HCT116 (cell line): ENCODE data around the gene SHC4. TPM values are rescaled to one million over a fixed set of nuclear protein-coding genes. Genes with fewer than 3 reads are reported as not detected.

Experiments used
- ATAC-seq: fragments of 200-7000 bp; cut with Tn5 transposase; 2 replicates; pipeline ENCODE4 v1.9.1; 2020; ENCODE audit warnings: mild to moderate bottlenecking, moderate library complexity
- BruUV-seq: library from RNA; stranded (reverse); fragments of 400-500 nt; replicated peaks from 2 replicates; lab custom pipeline; 2021; lab: Mats Ljungman, UMichigan
- CTCF ChIA-PET: fragments of 300-600 bp; sonication (Branson Sonifier 250); formaldehyde crosslinking; loops from one replicate; lab custom pipeline; 2021; ENCODE audit warnings: antibody characterized with exemption; lab: Charles Lee
- POLR2A ChIA-PET: fragments of 300-600, 350-600 bp; sonication (Branson Sonifier 250); formaldehyde crosslinking; loops from one replicate; lab custom pipeline; 2021; ENCODE audit warnings: antibody characterized with exemption; lab: Charles Lee
- RAD21 ChIA-PET, 2 experiments: fragments of 300-600 bp; sonication (Branson Sonifier 250); formaldehyde crosslinking; loops; one replicate each; lab custom pipeline; 2023; ENCODE audit warnings: low total read pairs in 2 of 2; ENCODE audit not compliant: uncharacterized antibody in 2 of 2, unreplicated experiment in 2 of 2, low non-redundant PET in 1 of 2; lab: Charles Lee
- DNase-seq: peaks from one replicate; pipeline ENCODE4 v3.0.0-alpha.2; 2010; ENCODE audit warnings: low read depth, low spot score
- H2AFZ ChIP-seq: fragments of 200-600 bp; shearing (Covaris generic), sonication (generic); 2 replicates; pipeline ENCODE4 v1.6.1; 2017; ENCODE audit warnings: low read depth, mixed run types, mixed read lengths, antibody characterized with exemption, low read length; ENCODE audit not compliant: poor library complexity, severe bottlenecking
- H3K27ac ChIP-seq: 2 replicates; pipeline ENCODE4 v1.5.1; 2012; ENCODE audit warnings: low read depth, low read length
- H3K27me3 ChIP-seq: fragments of 200-600 bp; sonication (generic); 2 replicates; pipeline ENCODE4 v1.6.1; 2016; ENCODE audit warnings: mixed run types, low read length, mixed read lengths; ENCODE audit not compliant: insufficient read depth
- H3K36me3 ChIP-seq, 2 experiments: fragments of 200-500 bp in 1 of 2; fragments of 200-600 bp in 1 of 2; sonication (Bioruptor generic) in 1 of 2; sonication (generic) in 1 of 2; 2 replicates each; pipeline versions ENCODE4 v1.5.1 to v1.6.1; 2014 to 2016; ENCODE audit warnings: low read length in 2 of 2, inconsistent platforms in 1 of 2, mixed read lengths in 1 of 2, mixed run types in 1 of 2; ENCODE audit not compliant: insufficient read depth in 2 of 2, control insufficient read depth in 1 of 2
- H3K4me1 ChIP-seq, 2 experiments: fragments of 200-600 bp in 1 of 2; sonication (generic) in 1 of 2; 2 replicates each; pipeline versions ENCODE4 v1.5.1 to v1.6.1; 2012 to 2017; ENCODE audit warnings: low read length in 2 of 2, inconsistent platforms in 1 of 2, mild to moderate bottlenecking in 1 of 2, mixed read lengths in 1 of 2, mixed run types in 1 of 2, moderate library complexity in 1 of 2; ENCODE audit not compliant: insufficient read depth in 2 of 2, control insufficient read depth in 1 of 2
- H3K4me2 ChIP-seq: fragments of 200-600 bp; sonication (generic); 2 replicates; pipeline ENCODE4 v1.6.1; 2017; ENCODE audit warnings: mixed run types, low read length, mixed read lengths
- H3K4me3 ChIP-seq, 2 experiments: fragments of 200-600 bp in 1 of 2; sonication (generic) in 1 of 2; replicated peaks in 1 of 2; 2 replicates each; pipeline ENCODE4 v1.5.1; 2011 to 2016; ENCODE audit warnings: low read length in 2 of 2, control low read depth in 1 of 2, low read depth in 1 of 2, mild to moderate bottlenecking in 1 of 2, mixed read lengths in 1 of 2, mixed run types in 1 of 2
- H3K79me2 ChIP-seq: fragments of 200-600 bp; sonication (generic); 2 replicates; pipeline ENCODE4 v1.6.1; 2017; ENCODE audit warnings: mild to moderate bottlenecking, mixed run types, low read length, moderate library complexity, mixed read lengths; ENCODE audit not compliant: insufficient read depth
- H3K9ac ChIP-seq: fragments of 200-600 bp; sonication (generic); 2 replicates; pipeline ENCODE4 v1.6.1; 2016; ENCODE audit warnings: low read length, mixed read lengths
- H3K9me2 ChIP-seq: fragments of 200-600 bp; sonication (generic), shearing (Covaris generic); 2 replicates; pipeline ENCODE4 v1.6.1; 2017; ENCODE audit warnings: mixed run types, mild to moderate bottlenecking, moderate library complexity; ENCODE audit not compliant: insufficient read depth
- H3K9me3 ChIP-seq, 2 experiments: fragments of 200-500 bp in 1 of 2; fragments of 200-600 bp in 1 of 2; sonication (Bioruptor generic) in 1 of 2; sonication (generic) in 1 of 2; 2 replicates each; pipeline ENCODE4 v1.6.1; 2014 to 2017; ENCODE audit warnings: low read length in 2 of 2, mixed read lengths in 2 of 2, inconsistent platforms in 1 of 2, low read depth in 1 of 2, mild to moderate bottlenecking in 1 of 2, mixed run types in 1 of 2, moderate library complexity in 1 of 2; ENCODE audit not compliant: control insufficient read depth in 1 of 2, insufficient read depth in 1 of 2
- H4K20me1 ChIP-seq: fragments of 200-600 bp; sonication (generic), shearing (Covaris generic); 2 replicates; pipeline ENCODE4 v1.6.1; 2017; ENCODE audit warnings: mixed run types, mild to moderate bottlenecking, moderate library complexity; ENCODE audit not compliant: insufficient read depth
- CBX3 ChIP-seq: IDR thresholded peaks from 2 replicates; pipeline ENCODE4 v1.6.1; 2012; ENCODE audit warnings: low read depth
- CEBPB ChIP-seq: IDR thresholded peaks from 2 replicates; pipeline ENCODE4 v1.6.1; 2012; ENCODE audit warnings: low read depth
- EZH2phosphoT487 ChIP-seq: fragments of 200-600 bp; IDR thresholded peaks from 2 replicates; pipeline ENCODE4 v1.6.1; 2018; ENCODE audit warnings: antibody characterized with exemption, borderline replicate concordance
- FOSL1 ChIP-seq: IDR thresholded peaks from 2 replicates; pipeline ENCODE4 v1.6.1; 2012; ENCODE audit warnings: low read depth
- POLR2A ChIP-seq: IDR thresholded peaks from 2 replicates; pipeline ENCODE4 v1.7.0; 2011; ENCODE audit warnings: borderline replicate concordance; ENCODE audit not compliant: insufficient read depth, insufficient read length; ENCODE audit errors: extremely low read depth
- RAD21 ChIP-seq: IDR thresholded peaks from 2 replicates; pipeline ENCODE4 v1.6.1; 2012; ENCODE audit warnings: low read depth, mild to moderate bottlenecking
- SIN3A ChIP-seq: IDR thresholded peaks from 2 replicates; pipeline ENCODE4 v1.6.1; 2012; ENCODE audit warnings: low read depth
- SRF ChIP-seq: IDR thresholded peaks from 2 replicates; pipeline ENCODE4 v1.6.1; 2012; ENCODE audit warnings: low read depth
- intact Hi-C: fragments of 100-400 bp; cut with micrococcal nuclease; formaldehyde crosslinking; loops from 2 replicates; pipeline ENCODE4 v1.10.0; 2022
- total RNA-seq: library from RNA; stranded (reverse); gene quantifications from one replicate; pipeline ENCODE4 v1.2.1, GENCODE V29; 2021; ENCODE audit not compliant: unreplicated experiment
- TF ChIP-seq, protein P1 (sequence below): IDR thresholded peaks from 2 replicates; pipeline ENCODE4 v1.6.1; 2012; ENCODE audit warnings: low read depth
- TF ChIP-seq, protein P2 (sequence below): IDR thresholded peaks from 2 replicates; pipeline ENCODE4 v1.6.1; 2012
- TF ChIP-seq, protein P3 (sequence below), 3 experiments: fragments of 200-600 bp in 1 of 3; sonication (generic) in 1 of 3; IDR thresholded peaks in 2 of 3; conservative IDR thresholded peaks in 1 of 3; 2 replicates each; pipeline ENCODE4 v1.5.1; 2012 to 2017; ENCODE audit warnings: low read depth in 2 of 3, low read length in 2 of 3, antibody characterized with exemption in 1 of 3, borderline replicate concordance in 1 of 3, control low read depth in 1 of 3, mild to moderate bottlenecking in 1 of 3, mixed read lengths in 1 of 3, mixed run types in 1 of 3, moderate library complexity in 1 of 3; ENCODE audit not compliant: insufficient read depth in 1 of 3

Gene SHC4
- total RNA-seq, 1 experiment from 2014 or later, result 0.44 TPM

DNA sequence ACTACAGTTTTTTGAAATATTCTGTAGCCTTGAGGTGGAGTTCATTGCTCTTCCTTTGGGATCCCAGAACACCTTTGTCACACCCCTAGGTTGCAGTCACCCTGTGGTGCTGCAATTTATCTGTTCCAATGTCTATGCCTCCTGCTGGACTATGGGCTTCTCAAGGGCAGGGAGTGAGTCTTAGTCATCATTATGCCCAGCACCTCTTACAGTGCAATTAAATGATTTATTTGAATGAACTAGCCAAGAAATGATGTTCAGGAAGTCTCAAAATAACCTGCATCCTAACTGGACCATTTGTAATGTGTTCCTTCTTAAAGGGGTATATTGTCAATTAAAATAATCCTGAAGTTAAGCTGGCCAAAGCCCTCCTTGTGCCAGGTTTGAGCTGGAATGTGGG, 28.5 kb downstream of the SHC4 start:
- intact Hi-C loops, result no loop called here
- RAD21 ChIA-PET, result no interaction called here
- POLR2A ChIA-PET, result no interaction called here
- Histone ChIP-seq H3K4me3 (no peak overlapping the region), H3K27ac (no peak overlapping the region), H3K4me1 (peaks cover 0 to 14% of the 10 kb centered on the region in 2 experiments; a peak in 2 of 4 replicates), H3K4me2 (no peak overlapping the region), H2AFZ (no peak overlapping the region), H3K27me3 (no peaks in the 10 kb centered on the region), H3K9me3 (no peaks in the 10 kb centered on the region), H3K9me2 (no peaks in the 10 kb centered on the region), H3K79me2 (no peaks in the 10 kb centered on the region), H4K20me1 (no peaks in the 10 kb centered on the region), H3K9ac (no peak overlapping the region), H3K36me3 (no peaks in the 10 kb centered on the region)
- BruUV-seq, result no TSS peak
- no peak for DNase-seq
- TF ChIP-seq, protein P1, sequence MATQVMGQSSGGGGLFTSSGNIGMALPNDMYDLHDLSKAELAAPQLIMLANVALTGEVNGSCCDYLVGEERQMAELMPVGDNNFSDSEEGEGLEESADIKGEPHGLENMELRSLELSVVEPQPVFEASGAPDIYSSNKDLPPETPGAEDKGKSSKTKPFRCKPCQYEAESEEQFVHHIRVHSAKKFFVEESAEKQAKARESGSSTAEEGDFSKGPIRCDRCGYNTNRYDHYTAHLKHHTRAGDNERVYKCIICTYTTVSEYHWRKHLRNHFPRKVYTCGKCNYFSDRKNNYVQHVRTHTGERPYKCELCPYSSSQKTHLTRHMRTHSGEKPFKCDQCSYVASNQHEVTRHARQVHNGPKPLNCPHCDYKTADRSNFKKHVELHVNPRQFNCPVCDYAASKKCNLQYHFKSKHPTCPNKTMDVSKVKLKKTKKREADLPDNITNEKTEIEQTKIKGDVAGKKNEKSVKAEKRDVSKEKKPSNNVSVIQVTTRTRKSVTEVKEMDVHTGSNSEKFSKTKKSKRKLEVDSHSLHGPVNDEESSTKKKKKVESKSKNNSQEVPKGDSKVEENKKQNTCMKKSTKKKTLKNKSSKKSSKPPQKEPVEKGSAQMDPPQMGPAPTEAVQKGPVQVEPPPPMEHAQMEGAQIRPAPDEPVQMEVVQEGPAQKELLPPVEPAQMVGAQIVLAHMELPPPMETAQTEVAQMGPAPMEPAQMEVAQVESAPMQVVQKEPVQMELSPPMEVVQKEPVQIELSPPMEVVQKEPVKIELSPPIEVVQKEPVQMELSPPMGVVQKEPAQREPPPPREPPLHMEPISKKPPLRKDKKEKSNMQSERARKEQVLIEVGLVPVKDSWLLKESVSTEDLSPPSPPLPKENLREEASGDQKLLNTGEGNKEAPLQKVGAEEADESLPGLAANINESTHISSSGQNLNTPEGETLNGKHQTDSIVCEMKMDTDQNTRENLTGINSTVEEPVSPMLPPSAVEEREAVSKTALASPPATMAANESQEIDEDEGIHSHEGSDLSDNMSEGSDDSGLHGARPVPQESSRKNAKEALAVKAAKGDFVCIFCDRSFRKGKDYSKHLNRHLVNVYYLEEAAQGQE, result no peak
- TF ChIP-seq SIN3A (no peak), EZH2phosphoT487 (no peak), FOSL1 (no peak), CBX3 (no peak), RAD21 (no peak)
- no peak for ATAC-seq
- CTCF ChIA-PET, result no interaction called here

DNA sequence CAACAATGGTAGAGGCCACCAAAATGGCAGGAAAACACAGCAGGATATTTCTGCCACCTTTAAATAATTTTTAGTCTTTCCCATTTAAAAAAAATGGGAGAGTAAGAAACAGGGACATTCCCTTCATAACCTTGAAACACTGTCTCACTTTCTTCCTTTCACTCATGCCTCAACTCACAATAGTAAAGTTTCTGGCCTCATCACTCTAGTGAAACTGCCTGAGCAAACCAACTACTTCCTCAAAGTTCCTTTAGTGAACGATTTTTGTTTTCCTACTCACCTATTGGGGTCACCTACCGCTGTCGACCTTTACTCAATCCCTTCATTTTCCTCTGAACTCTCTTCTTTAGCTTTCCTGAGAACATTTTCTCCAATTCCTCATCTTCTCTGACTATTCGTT, 33.0 kb downstream of the SHC4 start:
- no peaks in the 10 kb centered on the region for H3K27me3 ChIP-seq
- no peaks in the 10 kb centered on the region for H3K36me3 ChIP-seq
- intact Hi-C loops, result no loop called here
- no peaks in the 10 kb centered on the region for H3K9me2 ChIP-seq
- RAD21 ChIA-PET, result no interaction called here
- no TSS peak for BruUV-seq
- no peaks in the 10 kb centered on the region for H3K9me3 ChIP-seq
- H4K20me1 ChIP-seq, result no peaks in the 10 kb centered on the region
- H3K4me3 ChIP-seq, result no peak overlapping the region
- no peak overlapping the region for H3K9ac ChIP-seq
- no peak overlapping the region for H3K4me2 ChIP-seq
- H3K79me2 ChIP-seq, result no peaks in the 10 kb centered on the region
- H2AFZ ChIP-seq, result no peak overlapping the region
- no peak overlapping the region for H3K27ac ChIP-seq
- POLR2A ChIA-PET, result no interaction called here
- DNase-seq (no peak), ATAC-seq (no peak)
- TF ChIP-seq POLR2A (no peak), CEBPB (no peak), SRF (no peak)
- TF ChIP-seq, protein P2, sequence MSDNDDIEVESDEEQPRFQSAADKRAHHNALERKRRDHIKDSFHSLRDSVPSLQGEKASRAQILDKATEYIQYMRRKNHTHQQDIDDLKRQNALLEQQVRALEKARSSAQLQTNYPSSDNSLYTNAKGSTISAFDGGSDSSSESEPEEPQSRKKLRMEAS, result no peak
- TF ChIP-seq, protein P3, sequence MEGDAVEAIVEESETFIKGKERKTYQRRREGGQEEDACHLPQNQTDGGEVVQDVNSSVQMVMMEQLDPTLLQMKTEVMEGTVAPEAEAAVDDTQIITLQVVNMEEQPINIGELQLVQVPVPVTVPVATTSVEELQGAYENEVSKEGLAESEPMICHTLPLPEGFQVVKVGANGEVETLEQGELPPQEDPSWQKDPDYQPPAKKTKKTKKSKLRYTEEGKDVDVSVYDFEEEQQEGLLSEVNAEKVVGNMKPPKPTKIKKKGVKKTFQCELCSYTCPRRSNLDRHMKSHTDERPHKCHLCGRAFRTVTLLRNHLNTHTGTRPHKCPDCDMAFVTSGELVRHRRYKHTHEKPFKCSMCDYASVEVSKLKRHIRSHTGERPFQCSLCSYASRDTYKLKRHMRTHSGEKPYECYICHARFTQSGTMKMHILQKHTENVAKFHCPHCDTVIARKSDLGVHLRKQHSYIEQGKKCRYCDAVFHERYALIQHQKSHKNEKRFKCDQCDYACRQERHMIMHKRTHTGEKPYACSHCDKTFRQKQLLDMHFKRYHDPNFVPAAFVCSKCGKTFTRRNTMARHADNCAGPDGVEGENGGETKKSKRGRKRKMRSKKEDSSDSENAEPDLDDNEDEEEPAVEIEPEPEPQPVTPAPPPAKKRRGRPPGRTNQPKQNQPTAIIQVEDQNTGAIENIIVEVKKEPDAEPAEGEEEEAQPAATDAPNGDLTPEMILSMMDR (IDR thresholded peaks at IDR 0.05 in 2 of 3, conservative IDR thresholded peaks at IDR 0.05 in 1 of 3; ENCODE audit: borderline replicate concordance in 1 of 3, insufficient read depth in 1 of 3, low read depth in 2 of 3, low read length in 2 of 3), result no peak
- H3K4me1 ChIP-seq, result peaks cover 3 to 10% of the 10 kb centered on the region in 2 experiments; a peak in 2 of 4 replicates
- CTCF ChIA-PET, result no interaction called here
